GM12878 (cell line): ENCODE data around the gene TERB1. TPM values are rescaled to one million over a fixed set of nuclear protein-coding genes. Genes with fewer than 3 reads are reported as not detected.

Source experiments
- ATAC-seq: fragments of 200-7000 bp; cut with Tn5 transposase; 3 replicates; pipeline ENCODE4 v1.9.1; 2020; ENCODE audit warnings: mild to moderate bottlenecking, moderate library complexity
- BruUV-seq: library from RNA; stranded (reverse); fragments of 400-500 nt; replicated peaks from 2 replicates; lab custom pipeline; 2021; lab: Mats Ljungman, UMichigan
- CTCF ChIA-PET: fragments of 300-600 bp; sonication (Branson Sonifier 250); formaldehyde crosslinking; extraction: SDS; loops from one replicate; lab custom pipeline; 2021; ENCODE audit warnings: inconsistent platforms; lab: Yijun Ruan, JAX
- POLR2A ChIA-PET: fragments of 350-600 bp; formaldehyde crosslinking; extraction: SDS; loops from one replicate; lab custom pipeline; 2021; ENCODE audit warnings: inconsistent platforms; lab: Charles Lee
- RAD21 ChIA-PET: fragments of 300-600 bp; sonication (Branson Sonifier 250); formaldehyde crosslinking; loops from one replicate; lab custom pipeline; 2023; ENCODE audit warnings: antibody characterized with exemption; ENCODE audit not compliant: unreplicated experiment; lab: Charles Lee
- SMC1A ChIA-PET: fragments of 300-600 bp; sonication (Branson Sonifier 250); formaldehyde crosslinking; loops from one replicate; lab custom pipeline; 2023; ENCODE audit not compliant: unreplicated experiment, uncharacterized antibody; lab: Charles Lee
- DNase-seq: peaks from one replicate; pipeline ENCODE4 v3.0.0-alpha.2; 2011; ENCODE audit warnings: low read depth, low spot score
- FAIRE-seq: peaks from 3 replicates; lab custom pipeline; 2011; peaks lifted over from hg19 to GRCh38; lab: Jason Lieb, UNC
- H2AFZ ChIP-seq: 2 replicates; pipeline ENCODE4 v1.6.0; 2011; ENCODE audit warnings: low read depth, low read length, control low read depth; ENCODE audit not compliant: control insufficient read depth
- H3K27ac ChIP-seq: 2 replicates; pipeline ENCODE4 v1.5.1; 2011; ENCODE audit warnings: control low read depth; ENCODE audit not compliant: control insufficient read depth, insufficient read depth
- H3K27me3 ChIP-seq, 2 experiments: replicated peaks in 1 of 2; 2 replicates each; pipeline versions ENCODE4 v1.6.0 to v1.6.1; 2011; ENCODE audit warnings: low read length in 1 of 2; ENCODE audit not compliant: control insufficient read depth in 2 of 2, insufficient read depth in 2 of 2
- H3K36me3 ChIP-seq, 2 experiments: 2 replicates each; pipeline ENCODE4 v1.5.1; 2011; ENCODE audit warnings: low read length in 1 of 2; ENCODE audit not compliant: control insufficient read depth in 2 of 2, insufficient read depth in 2 of 2
- H3K4me1 ChIP-seq: 2 replicates; pipeline ENCODE4 v1.6.1; 2011; ENCODE audit warnings: mild to moderate bottlenecking, low read length, moderate library complexity, mixed read lengths; ENCODE audit not compliant: control insufficient read depth, insufficient read depth
- H3K4me2 ChIP-seq: 2 replicates; pipeline ENCODE4 v1.6.0; 2011; ENCODE audit warnings: control low read depth; ENCODE audit not compliant: control insufficient read depth, insufficient read depth
- H3K4me3 ChIP-seq: fragments of 200-600 bp; sonication (generic); 2 replicates; pipeline ENCODE4 v1.5.1; 2016
- H3K79me2 ChIP-seq: 2 replicates; pipeline ENCODE4 v1.6.0; 2011; ENCODE audit warnings: low read length; ENCODE audit not compliant: control insufficient read depth, insufficient read depth
- H3K9ac ChIP-seq: 2 replicates; pipeline ENCODE4 v1.8.0; 2011; ENCODE audit warnings: low read length, control low read depth, mixed read lengths; ENCODE audit not compliant: control insufficient read depth, insufficient read depth
- H3K9me3 ChIP-seq: replicated peaks from 3 replicates; pipeline ENCODE4 v1.5.1; 2011; ENCODE audit warnings: mild to moderate bottlenecking, low read length; ENCODE audit not compliant: control insufficient read depth, insufficient read depth
- H4K20me1 ChIP-seq: 2 replicates; pipeline ENCODE4 v1.6.0; 2011; ENCODE audit not compliant: control insufficient read depth, insufficient read depth
- BHLHE40 ChIP-seq, 2 experiments: fragments of 450-650 bp in 1 of 2; IDR thresholded peaks; 2 replicates each; pipeline ENCODE4 v1.6.1; 2011 to 2017; ENCODE audit warnings: low read depth in 2 of 2, borderline replicate concordance in 1 of 2, improper control_type of control experiment in 1 of 2, low read length in 1 of 2, mild to moderate bottlenecking in 1 of 2
- CBX5 ChIP-seq: sonication (generic); IDR thresholded peaks from 2 replicates; pipeline ENCODE4 v1.6.1; 2016; ENCODE audit warnings: low read depth, moderate library complexity, mild to moderate bottlenecking, inconsistent platforms
- CTCF ChIP-seq, 3 experiments: IDR thresholded peaks in 2 of 3; conservative IDR thresholded peaks in 1 of 3; 2 replicates each; pipeline ENCODE4 v1.5.1; 2011; ENCODE audit warnings: low read depth in 3 of 3, low read length in 3 of 3, mild to moderate bottlenecking in 3 of 3, control low read depth in 2 of 3, moderate library complexity in 2 of 3, inconsistent platforms in 1 of 3, mixed read lengths in 1 of 3; ENCODE audit not compliant: control insufficient read depth in 2 of 3, insufficient read depth in 1 of 3; ENCODE audit errors: extremely low read depth in 1 of 3
- MYC ChIP-seq: IDR thresholded peaks from 2 replicates; pipeline ENCODE4 v1.6.1; 2011; ENCODE audit warnings: mild to moderate bottlenecking, low read length, moderate library complexity, inconsistent platforms; ENCODE audit not compliant: insufficient read depth, insufficient replicate concordance, insufficient read length, severe bottlenecking
- NR2C2 ChIP-seq: IDR thresholded peaks from 2 replicates; pipeline ENCODE4 v1.6.1; 2011; ENCODE audit warnings: borderline replicate concordance, low read depth; ENCODE audit not compliant: control insufficient read depth, insufficient read length
- SIX5 ChIP-seq: IDR thresholded peaks from 2 replicates; pipeline ENCODE4 v1.6.1; 2011; ENCODE audit warnings: mild to moderate bottlenecking, low read depth, low read length, moderate library complexity; ENCODE audit not compliant: severe bottlenecking
- SMAD5 ChIP-seq: IDR thresholded peaks from 2 replicates; pipeline ENCODE4 v1.6.1; 2016; ENCODE audit warnings: antibody characterized with exemption, low read depth
- SP1 ChIP-seq: IDR thresholded peaks from one replicate; pipeline ENCODE4 v1.6.1; 2011; ENCODE audit warnings: low read depth, low read length
- TCF12 ChIP-seq: IDR thresholded peaks from 2 replicates; pipeline ENCODE4 v1.6.1; 2011; ENCODE audit warnings: low read depth, mild to moderate bottlenecking, low read length
- YBX1 ChIP-seq: fragments of 450-650 bp; IDR thresholded peaks from 2 replicates; pipeline ENCODE4 v1.6.1; 2016; ENCODE audit warnings: antibody characterized with exemption
- ZBTB4 ChIP-seq: fragments of 450-650 bp; formaldehyde crosslinking; IDR thresholded peaks from 2 replicates; pipeline ENCODE4 v1.4.0; 2022; ENCODE audit warnings: mild to moderate bottlenecking, moderate library complexity
- ZNF622 ChIP-seq: fragments of 450-650 bp; IDR thresholded peaks from 2 replicates; pipeline ENCODE4 v1.6.1; 2017; ENCODE audit warnings: mild to moderate bottlenecking, inconsistent platforms
- ZZZ3 ChIP-seq: IDR thresholded peaks from 2 replicates; pipeline ENCODE4 v1.6.1; 2011; ENCODE audit warnings: low read depth; ENCODE audit not compliant: control insufficient read depth, insufficient read length
- WGBS: methylation state at CpG from one replicate; pipeline ENCODE4 v1.1.6; 2016; ENCODE audit warnings: low lambda C conversion rate; ENCODE audit not compliant: insufficient replicate concordance, insufficient coverage; ENCODE audit errors: missing lambda C conversion rate; 5-methylcytosine and 5-hydroxymethylcytosine counted together
- in situ Hi-C: fragments of 300-500 bp; cut with MboI; formaldehyde crosslinking; loops from 9 replicates; pipeline ENCODE4 v1.14.3; 2018; ENCODE audit warnings: mixed read lengths
- intact Hi-C: fragments of 100-400 bp; cut with micrococcal nuclease; formaldehyde crosslinking; loops from one replicate; pipeline ENCODE4 v1.14.2; 2022; ENCODE audit not compliant: unreplicated experiment
- polyA plus RNA-seq, 11 experiments: library from polyadenylated mRNA; depleted of rRNA in 4 of 11; unstranded in 6 of 11; stranded (reverse) in 5 of 11; fragments of >200 nt; fragmentation: Nextera tagmentation in 4 of 11; fragmentation: Illumina TruSeq in 1 of 11; extraction: Ambion mirVana in 4 of 11; extraction: Trizol in 1 of 11; gene quantifications; 1 replicate in 1 of 11; 2 replicates in 10 of 11; pipeline versions ENCODE4 v1.2.1 to v1.2.3, GENCODE V29; 2011 to 2016; ENCODE audit warnings: inconsistent platforms in 2 of 11, missing spikeins in 2 of 11, low read depth in 1 of 11
- total RNA-seq, 4 experiments: library from RNA; depleted of rRNA in 3 of 4; stranded (reverse); fragments of >200 nt in 3 of 4; fragmentation: Illumina TruSeq in 1 of 4; extraction: Trizol in 1 of 4; gene quantifications; 2 replicates each; pipeline versions ENCODE4 v1.2.1 to v1.2.3, GENCODE V29; 2013 to 2021
- TF ChIP-seq, protein P1 (sequence below): IDR thresholded peaks from 2 replicates; pipeline ENCODE4 v1.6.1; 2012; ENCODE audit warnings: low read depth, low read length, improper control_type of control experiment

TERB1 gene
- total and polyA plus RNA-seq, 10 of the 15 experiments (the other 5 are each of a cell fraction or from before 2014, with no cell fraction given): 0.03 to 0.10 (median 0.06) TPM; not detected in 7

DNA sequence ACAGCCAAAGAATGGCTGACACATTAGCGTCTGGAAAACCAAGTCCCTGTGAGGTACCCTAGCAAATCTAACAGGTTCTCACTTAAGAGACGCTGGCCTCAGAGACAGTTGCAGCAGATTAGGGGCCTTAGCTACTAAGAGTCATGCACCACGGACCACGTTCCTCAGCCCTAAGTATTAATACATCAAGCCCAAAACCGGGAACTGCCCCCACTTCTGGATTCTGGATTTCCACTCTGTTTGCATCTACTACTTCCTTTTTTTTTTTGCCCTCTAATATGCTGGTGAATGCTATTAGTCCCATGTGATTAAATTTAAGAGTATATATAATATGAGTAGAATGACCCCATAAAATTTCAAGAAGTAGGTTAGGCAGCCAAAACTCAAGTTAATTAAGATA, 775 bp upstream of the TERB1 start (continued):
- TF ChIP-seq CTCF (IDR thresholded peaks at IDR 0.05 in 2 of 3, conservative IDR thresholded peaks at IDR 0.05 in 1 of 3; ENCODE audit: control insufficient read depth in 2 of 3, extremely low read depth in 1 of 3, insufficient read depth in 1 of 3, low read depth in 3 of 3, low read length in 3 of 3): no peak

- no peak overlapping the region for H3K4me3 ChIP-seq
- H3K36me3 ChIP-seq: peaks cover 3 to 8% of the 10 kb centered on the region in 2 experiments; a peak in 3 of 4 replicates
- DNase-seq (no peak), FAIRE-seq (no peak), ATAC-seq (no peak)
- POLR2A ChIA-PET: no interaction called here
- H3K27me3 ChIP-seq: no peaks in the 10 kb centered on the region
- no TSS peak for BruUV-seq
- H3K79me2 ChIP-seq: no peaks in the 10 kb centered on the region
- no peaks in the 10 kb centered on the region for H3K4me1 ChIP-seq
- TF ChIP-seq ZNF622 (no peak), ZBTB4 (CRISPR knock-in tag) (no peak), TCF12 (no peak), SP1 (no peak), SMAD5 (no peak), CBX5 (no peak), YBX1 (no peak), NR2C2 (no peak), MYC (no peak), SIX5 (no peak), ZZZ3 (no peak), BHLHE40 (IDR thresholded peaks at IDR 0.05; ENCODE audit: borderline replicate concordance in 1 of 2, low read depth in 2 of 2, low read length in 1 of 2) (no peak)
- TF ChIP-seq, protein P1, sequence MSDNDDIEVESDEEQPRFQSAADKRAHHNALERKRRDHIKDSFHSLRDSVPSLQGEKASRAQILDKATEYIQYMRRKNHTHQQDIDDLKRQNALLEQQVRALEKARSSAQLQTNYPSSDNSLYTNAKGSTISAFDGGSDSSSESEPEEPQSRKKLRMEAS: no peak
- TF ChIP-seq, all 136 proteins: peak for 0
- Histone ChIP-seq H2AFZ (no peak overlapping the region), H3K27ac (no peak overlapping the region), H3K9me3 (no peaks in the 10 kb centered on the region), H4K20me1 (no peaks in the 10 kb centered on the region), H3K9ac (no peak overlapping the region), H3K4me2 (no peak overlapping the region)
- intact Hi-C loops: no loop called here
- ChIA-PET SMC1A (no interaction called here), RAD21 (no interaction called here), CTCF (interaction anchor here (1.8 kb wide), 1 partner anchor 30 kb away, joined by 8 read pairs; the partner anchor contains the start of gene NAE1)
- 96% methylated on average over 15 of the region's 19 CpGs for WGBS
- in situ Hi-C loops: no loop called here
Measured at GRCh38 chr16:66800856-66801255, 528 bp downstream of the TERB1 start.
